HEK293 (cell line): ENCODE data around the gene ANKRD11.

Experiments used
- CTCF ChIA-PET: fragments of 350-600 bp; formaldehyde crosslinking; extraction: SDS; loops from one replicate; lab custom pipeline; 2021; ENCODE audit warnings: antibody characterized with exemption; lab: Yijun Ruan, JAX
- POLR2A ChIA-PET: fragments of 300-600 bp; formaldehyde crosslinking; extraction: SDS; loops from one replicate; lab custom pipeline; 2020; ENCODE audit warnings: antibody characterized with exemption, inconsistent platforms; lab: Yijun Ruan, JAX
- H3K27ac ChIP-seq: fragments of 200-500 bp; sonication (Bioruptor generic); 2 replicates; pipeline ENCODE4 v1.5.1; 2014; ENCODE audit warnings: low read depth, low read length, control low read depth, inconsistent platforms; ENCODE audit errors: extremely low read depth
- H3K36me3 ChIP-seq, 2 experiments: fragments of 200-500 bp in 1 of 2; sonication (Bioruptor generic) in 1 of 2; 1 replicate in 1 of 2; 2 replicates in 1 of 2; pipeline ENCODE4 v1.5.1; 2014 to 2017; ENCODE audit warnings: inconsistent platforms in 2 of 2, low read length in 2 of 2; ENCODE audit not compliant: control insufficient read depth in 2 of 2, insufficient read depth in 1 of 2
- H3K4me1 ChIP-seq: fragments of 200-500 bp; sonication (Bioruptor generic); 2 replicates; pipeline ENCODE4 v1.5.1; 2014; ENCODE audit warnings: mild to moderate bottlenecking, low read length, inconsistent platforms; ENCODE audit not compliant: control insufficient read depth, insufficient read depth
- H3K4me3 ChIP-seq: 2 replicates; pipeline ENCODE4 v1.5.1; 2011; ENCODE audit warnings: low read depth, mild to moderate bottlenecking, control low read depth, low read length, moderate library complexity
- H3K9me3 ChIP-seq: fragments of 200-500 bp; sonication (Bioruptor generic); 2 replicates; pipeline ENCODE4 v1.5.1; 2014; ENCODE audit warnings: low read depth, low read length, inconsistent platforms; ENCODE audit not compliant: control insufficient read depth, insufficient read depth
- GLIS2 ChIP-seq: fragments of 450-650 bp; formaldehyde crosslinking; IDR thresholded peaks from 2 replicates; pipeline ENCODE4 v1.5.1; 2016; ENCODE audit warnings: missing biosample characterization, missing genetic modification characterization
- HOXC10 ChIP-seq: sonication (generic); formaldehyde crosslinking; IDR thresholded peaks from 2 replicates; pipeline ENCODE4 v1.8.1; 2023; ENCODE audit warnings: mild to moderate bottlenecking, missing genetic modification reagents
- KLF9 ChIP-seq: fragments of 450-650 bp; formaldehyde crosslinking; IDR thresholded peaks from 2 replicates; pipeline ENCODE4 v1.5.1; 2016; ENCODE audit warnings: missing biosample characterization, missing genetic modification characterization, low read depth
- MEIS1 ChIP-seq: sonication (generic); formaldehyde crosslinking; IDR thresholded peaks from 2 replicates; pipeline ENCODE4 v1.8.1; 2022; ENCODE audit warnings: missing genetic modification reagents, mild to moderate bottlenecking, borderline replicate concordance
- PBX3 ChIP-seq: sonication (generic); formaldehyde crosslinking; IDR thresholded peaks from 2 replicates; pipeline ENCODE4 v1.8.1; 2022; ENCODE audit warnings: mild to moderate bottlenecking, moderate library complexity, missing genetic modification reagents
- TRIM28 ChIP-seq: IDR thresholded peaks from 2 replicates; pipeline ENCODE4 v1.6.1; 2011; ENCODE audit warnings: low read length, control low read depth, borderline replicate concordance
- ZBTB1 ChIP-seq: fragments of 450-650 bp; formaldehyde crosslinking; IDR thresholded peaks from 2 replicates; pipeline ENCODE4 v1.5.1; 2016; ENCODE audit warnings: missing biosample characterization, missing genetic modification characterization
- ZNF112 ChIP-seq: fragments of 450-650 bp; formaldehyde crosslinking; IDR thresholded peaks from 2 replicates; pipeline ENCODE4 v1.5.0; 2017; ENCODE audit warnings: missing biosample characterization, missing genetic modification characterization
- ZNF174 ChIP-seq: fragments of 450-650 bp; formaldehyde crosslinking; IDR thresholded peaks from 2 replicates; pipeline ENCODE4 v1.5.0; 2017; ENCODE audit warnings: missing biosample characterization, mild to moderate bottlenecking, missing genetic modification characterization
- ZNF221 ChIP-seq: fragments of 450-650 bp; formaldehyde crosslinking; IDR thresholded peaks from 2 replicates; pipeline ENCODE4 v1.5.1; 2017; ENCODE audit warnings: missing biosample characterization, missing genetic modification characterization, borderline replicate concordance
- ZNF24 ChIP-seq: fragments of 450-650 bp; formaldehyde crosslinking; IDR thresholded peaks from 2 replicates; pipeline ENCODE4 v1.5.1; 2016; ENCODE audit warnings: missing biosample characterization, missing genetic modification characterization
- ZNF302 ChIP-seq: fragments of 450-650 bp; formaldehyde crosslinking; IDR thresholded peaks from 2 replicates; pipeline ENCODE4 v1.5.1; 2016; ENCODE audit warnings: missing biosample characterization, missing genetic modification characterization, low read depth
- ZNF350 ChIP-seq: fragments of 450-650 bp; formaldehyde crosslinking; IDR thresholded peaks from 2 replicates; pipeline ENCODE4 v1.5.0; 2017; ENCODE audit warnings: missing biosample characterization, mild to moderate bottlenecking, missing genetic modification characterization
- ZNF473 ChIP-seq: fragments of 450-650 bp; formaldehyde crosslinking; IDR thresholded peaks from 2 replicates; pipeline ENCODE4 v1.5.1; 2017; ENCODE audit warnings: missing biosample characterization, missing genetic modification characterization
- ZNF510 ChIP-seq: fragments of 450-650 bp; formaldehyde crosslinking; IDR thresholded peaks from 2 replicates; pipeline ENCODE4 v1.5.1; 2018; ENCODE audit warnings: mild to moderate bottlenecking, missing genetic modification characterization, missing biosample characterization; ENCODE audit not compliant: insufficient replicate concordance
- ZNF529 ChIP-seq: fragments of 450-650 bp; formaldehyde crosslinking; IDR thresholded peaks from 2 replicates; pipeline ENCODE4 v1.5.1; 2017; ENCODE audit warnings: missing genetic modification characterization, missing biosample characterization; ENCODE audit not compliant: insufficient replicate concordance
- ZNF600 ChIP-seq: fragments of 450-650 bp; formaldehyde crosslinking; IDR thresholded peaks from 2 replicates; pipeline ENCODE4 v1.5.1; 2016; ENCODE audit warnings: missing biosample characterization, missing genetic modification characterization
- ZNF692 ChIP-seq: fragments of 450-650 bp; formaldehyde crosslinking; IDR thresholded peaks from 2 replicates; pipeline ENCODE4 v1.5.1; 2016; ENCODE audit warnings: missing biosample characterization, missing genetic modification characterization
- ZNF777 ChIP-seq: fragments of 450-650 bp; formaldehyde crosslinking; IDR thresholded peaks from 2 replicates; pipeline ENCODE4 v1.5.1; 2017; ENCODE audit warnings: missing biosample characterization, missing genetic modification characterization, borderline replicate concordance
- ZNF791 ChIP-seq: fragments of 450-650 bp; formaldehyde crosslinking; IDR thresholded peaks from 2 replicates; pipeline ENCODE4 v1.5.1; 2016; ENCODE audit warnings: missing biosample characterization, missing genetic modification characterization
- TF ChIP-seq, protein P1 (sequence below): fragments of 450-650 bp; formaldehyde crosslinking; IDR thresholded peaks from 2 replicates; pipeline ENCODE4 v1.5.1; 2017; ENCODE audit warnings: missing biosample characterization, missing genetic modification characterization
- TF ChIP-seq, protein P2 (sequence below): fragments of 450-650 bp; formaldehyde crosslinking; IDR thresholded peaks from 2 replicates; pipeline ENCODE4 v1.5.1; 2017; ENCODE audit warnings: missing biosample characterization, missing genetic modification characterization
- TF ChIP-seq, protein P3 (sequence below): fragments of 450-650 bp; formaldehyde crosslinking; IDR thresholded peaks from 2 replicates; pipeline ENCODE4 v1.5.1; 2016; ENCODE audit warnings: missing biosample characterization, missing genetic modification characterization

ANKRD11 gene

DNA sequence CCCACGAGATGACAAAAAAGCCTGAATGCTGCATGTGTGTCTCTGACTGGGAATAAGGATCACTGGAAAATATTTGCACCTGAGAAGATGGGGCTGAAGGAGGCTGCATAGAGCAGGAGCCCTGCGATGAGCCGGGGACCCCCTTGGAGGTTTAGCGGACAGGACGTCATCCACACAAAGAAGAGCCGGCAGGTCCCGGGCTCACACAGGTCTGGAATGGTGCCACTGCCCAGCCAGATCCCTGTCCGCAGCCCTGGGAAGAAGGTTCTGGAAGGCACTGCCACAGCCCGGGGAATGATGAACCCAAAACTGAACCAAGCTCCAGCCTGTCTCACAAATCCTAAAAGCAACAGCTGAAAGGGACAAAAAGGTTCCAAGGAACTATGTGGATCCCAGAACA lies 101.8 kb downstream of the ANKRD11 start:
- TF ChIP-seq ZNF112: no peak
- no peak for TF ChIP-seq TRIM28
- TF ChIP-seq ZBTB1 (tag by site-specific recombination): no peak
- no peak for TF ChIP-seq MEIS1 (CRISPR knock-in tag)
- no peak for TF ChIP-seq GLIS2 (tag by site-specific recombination)
- TF ChIP-seq ZNF777 (tag by site-specific recombination): no peak
- Histone ChIP-seq H3K9me3 (no peaks in the 10 kb centered on the region), H3K27ac (no peak overlapping the region), H3K4me3 (no peak overlapping the region), H3K4me1 (peaks cover 3% of the 10 kb centered on the region), H3K36me3 (peaks cover 0 to 6% of the 10 kb centered on the region in 2 experiments; a peak in 1 of 3 replicates)
- CTCF ChIA-PET: no interaction called here
- POLR2A ChIA-PET: no interaction called here

GRCh38 chr16:89386306-89387185 lies 103.8 kb downstream of the ANKRD11 start:
- H3K4me3 ChIP-seq: no peak overlapping the region
- peaks cover 0 to 3% of the 10 kb centered on the region in 2 experiments; a peak in 1 of 3 replicates for H3K36me3 ChIP-seq
- POLR2A ChIA-PET: no interaction called here
- no peak overlapping the region for H3K27ac ChIP-seq
- CTCF ChIA-PET: interaction anchor here (0.6 to 0.7 kb wide), 2 partner anchors 119 to 629 kb away, joined by 3 to 4 read pairs; no protein-coding TSS in a partner anchor
- H3K9me3 ChIP-seq: no peaks in the 10 kb centered on the region
- H3K4me1 ChIP-seq: peaks cover 9% of the 10 kb centered on the region
- TF ChIP-seq, protein P1, sequence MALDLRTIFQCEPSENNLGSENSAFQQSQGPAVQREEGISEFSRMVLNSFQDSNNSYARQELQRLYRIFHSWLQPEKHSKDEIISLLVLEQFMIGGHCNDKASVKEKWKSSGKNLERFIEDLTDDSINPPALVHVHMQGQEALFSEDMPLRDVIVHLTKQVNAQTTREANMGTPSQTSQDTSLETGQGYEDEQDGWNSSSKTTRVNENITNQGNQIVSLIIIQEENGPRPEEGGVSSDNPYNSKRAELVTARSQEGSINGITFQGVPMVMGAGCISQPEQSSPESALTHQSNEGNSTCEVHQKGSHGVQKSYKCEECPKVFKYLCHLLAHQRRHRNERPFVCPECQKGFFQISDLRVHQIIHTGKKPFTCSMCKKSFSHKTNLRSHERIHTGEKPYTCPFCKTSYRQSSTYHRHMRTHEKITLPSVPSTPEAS (tag by site-specific recombination): no peak
- TF ChIP-seq ZBTB1 (tag by site-specific recombination) (no peak), ZNF600 (tag by site-specific recombination) (no peak), ZNF112 (no peak), ZNF174 (no peak), ZNF350 (tag by site-specific recombination) (no peak), HOXC10 (CRISPR knock-in tag) (no peak), ZNF791 (tag by site-specific recombination) (no peak), PBX3 (CRISPR knock-in tag) (no peak), KLF9 (tag by site-specific recombination) (no peak), ZNF473 (tag by site-specific recombination) (no peak), ZNF24 (tag by site-specific recombination) (no peak), ZNF692 (tag by site-specific recombination) (no peak), ZNF529 (tag by site-specific recombination) (no peak), ZNF221 (tag by site-specific recombination) (no peak), ZNF510 (tag by site-specific recombination) (no peak), ZNF302 (tag by site-specific recombination) (no peak)
- TF ChIP-seq, protein P2, sequence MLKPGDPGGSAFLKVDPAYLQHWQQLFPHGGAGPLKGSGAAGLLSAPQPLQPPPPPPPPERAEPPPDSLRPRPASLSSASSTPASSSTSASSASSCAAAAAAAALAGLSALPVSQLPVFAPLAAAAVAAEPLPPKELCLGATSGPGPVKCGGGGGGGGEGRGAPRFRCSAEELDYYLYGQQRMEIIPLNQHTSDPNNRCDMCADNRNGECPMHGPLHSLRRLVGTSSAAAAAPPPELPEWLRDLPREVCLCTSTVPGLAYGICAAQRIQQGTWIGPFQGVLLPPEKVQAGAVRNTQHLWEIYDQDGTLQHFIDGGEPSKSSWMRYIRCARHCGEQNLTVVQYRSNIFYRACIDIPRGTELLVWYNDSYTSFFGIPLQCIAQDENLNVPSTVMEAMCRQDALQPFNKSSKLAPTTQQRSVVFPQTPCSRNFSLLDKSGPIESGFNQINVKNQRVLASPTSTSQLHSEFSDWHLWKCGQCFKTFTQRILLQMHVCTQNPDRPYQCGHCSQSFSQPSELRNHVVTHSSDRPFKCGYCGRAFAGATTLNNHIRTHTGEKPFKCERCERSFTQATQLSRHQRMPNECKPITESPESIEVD (tag by site-specific recombination): no peak
- TF ChIP-seq, protein P3, sequence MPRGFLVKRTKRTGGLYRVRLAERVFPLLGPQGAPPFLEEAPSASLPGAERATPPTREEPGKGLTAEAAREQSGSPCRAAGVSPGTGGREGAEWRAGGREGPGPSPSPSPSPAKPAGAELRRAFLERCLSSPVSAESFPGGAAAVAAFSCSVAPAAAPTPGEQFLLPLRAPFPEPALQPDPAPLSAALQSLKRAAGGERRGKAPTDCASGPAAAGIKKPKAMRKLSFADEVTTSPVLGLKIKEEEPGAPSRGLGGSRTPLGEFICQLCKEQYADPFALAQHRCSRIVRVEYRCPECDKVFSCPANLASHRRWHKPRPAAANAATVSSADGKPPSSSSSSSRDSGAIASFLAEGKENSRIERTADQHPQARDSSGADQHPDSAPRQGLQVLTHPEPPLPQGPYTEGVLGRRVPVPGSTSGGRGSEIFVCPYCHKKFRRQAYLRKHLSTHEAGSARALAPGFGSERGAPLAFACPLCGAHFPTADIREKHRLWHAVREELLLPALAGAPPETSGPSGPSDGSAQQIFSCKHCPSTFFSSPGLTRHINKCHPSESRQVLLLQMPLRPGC (tag by site-specific recombination): no peak
- TF ChIP-seq, all 188 proteins: peak for 0
